Ishikawa (cell line): ENCODE measurements around the gene SUSD2.

Source experiments
- CEBPB ChIP-seq: IDR thresholded peaks from 2 replicates; pipeline ENCODE4 v1.6.1; 2012
- EP300 ChIP-seq: IDR thresholded peaks from 2 replicates; pipeline ENCODE4 v1.6.1; 2012; ENCODE audit warnings: borderline replicate concordance
- MAX ChIP-seq: IDR thresholded peaks from 2 replicates; pipeline ENCODE4 v1.6.1; 2012
- RAD21 ChIP-seq: IDR thresholded peaks from 2 replicates; pipeline ENCODE4 v1.6.1; 2012; ENCODE audit warnings: low read depth
- REST ChIP-seq: IDR thresholded peaks from 2 replicates; pipeline ENCODE4 v1.6.1; 2012; ENCODE audit warnings: low read depth, mild to moderate bottlenecking
- YY1 ChIP-seq: IDR thresholded peaks from 2 replicates; pipeline ENCODE4 v1.6.1; 2012; ENCODE audit warnings: low read depth

GRCh38 chr22:24198682-24199052 is 17.4 kb downstream of the SUSD2 start:
- TF ChIP-seq MAX = no peak
- TF ChIP-seq CEBPB = no peak
- TF ChIP-seq YY1 = no peak
- TF ChIP-seq RAD21 = no peak
- no peak for TF ChIP-seq EP300
- no peak for TF ChIP-seq REST
